ENCODE results near the gene IL34.

DNA sequence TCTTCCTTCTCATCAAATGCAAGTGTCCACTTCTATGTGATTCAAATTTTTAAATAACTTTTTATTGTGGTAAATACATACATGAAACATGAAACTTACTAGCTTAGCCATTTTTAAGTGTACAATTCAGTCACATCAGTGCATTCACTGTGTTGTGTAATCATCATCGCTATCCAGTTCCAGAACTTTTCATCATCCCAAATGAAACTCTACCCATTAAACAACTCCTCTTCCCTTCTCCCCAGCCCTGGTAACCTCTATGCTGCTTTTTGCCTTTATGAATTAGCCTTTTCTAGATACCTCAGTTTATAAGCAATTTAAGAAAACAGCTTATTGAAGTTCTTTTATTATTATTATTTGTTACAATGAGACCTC, 41.1 kb upstream of the IL34 start:
- TF ChIP-seq, protein P1, sequence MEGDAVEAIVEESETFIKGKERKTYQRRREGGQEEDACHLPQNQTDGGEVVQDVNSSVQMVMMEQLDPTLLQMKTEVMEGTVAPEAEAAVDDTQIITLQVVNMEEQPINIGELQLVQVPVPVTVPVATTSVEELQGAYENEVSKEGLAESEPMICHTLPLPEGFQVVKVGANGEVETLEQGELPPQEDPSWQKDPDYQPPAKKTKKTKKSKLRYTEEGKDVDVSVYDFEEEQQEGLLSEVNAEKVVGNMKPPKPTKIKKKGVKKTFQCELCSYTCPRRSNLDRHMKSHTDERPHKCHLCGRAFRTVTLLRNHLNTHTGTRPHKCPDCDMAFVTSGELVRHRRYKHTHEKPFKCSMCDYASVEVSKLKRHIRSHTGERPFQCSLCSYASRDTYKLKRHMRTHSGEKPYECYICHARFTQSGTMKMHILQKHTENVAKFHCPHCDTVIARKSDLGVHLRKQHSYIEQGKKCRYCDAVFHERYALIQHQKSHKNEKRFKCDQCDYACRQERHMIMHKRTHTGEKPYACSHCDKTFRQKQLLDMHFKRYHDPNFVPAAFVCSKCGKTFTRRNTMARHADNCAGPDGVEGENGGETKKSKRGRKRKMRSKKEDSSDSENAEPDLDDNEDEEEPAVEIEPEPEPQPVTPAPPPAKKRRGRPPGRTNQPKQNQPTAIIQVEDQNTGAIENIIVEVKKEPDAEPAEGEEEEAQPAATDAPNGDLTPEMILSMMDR (IDR thresholded peaks at IDR 0.05): no peak
- no peak for TF ChIP-seq POLR2A (IDR thresholded peaks at IDR 0.05)
